ENCODE data around the gene CCNE1. TPM values are rescaled to one million over a fixed set of nuclear protein-coding genes. Genes with fewer than 3 reads are reported as not detected.

CCNE1 gene
- total and polyA plus RNA-seq, 9 of the 15 experiments (the other 6 are each of a cell fraction or from before 2014, with no cell fraction given): 6.2 to 41.0 (median 31.6) TPM

DNA sequence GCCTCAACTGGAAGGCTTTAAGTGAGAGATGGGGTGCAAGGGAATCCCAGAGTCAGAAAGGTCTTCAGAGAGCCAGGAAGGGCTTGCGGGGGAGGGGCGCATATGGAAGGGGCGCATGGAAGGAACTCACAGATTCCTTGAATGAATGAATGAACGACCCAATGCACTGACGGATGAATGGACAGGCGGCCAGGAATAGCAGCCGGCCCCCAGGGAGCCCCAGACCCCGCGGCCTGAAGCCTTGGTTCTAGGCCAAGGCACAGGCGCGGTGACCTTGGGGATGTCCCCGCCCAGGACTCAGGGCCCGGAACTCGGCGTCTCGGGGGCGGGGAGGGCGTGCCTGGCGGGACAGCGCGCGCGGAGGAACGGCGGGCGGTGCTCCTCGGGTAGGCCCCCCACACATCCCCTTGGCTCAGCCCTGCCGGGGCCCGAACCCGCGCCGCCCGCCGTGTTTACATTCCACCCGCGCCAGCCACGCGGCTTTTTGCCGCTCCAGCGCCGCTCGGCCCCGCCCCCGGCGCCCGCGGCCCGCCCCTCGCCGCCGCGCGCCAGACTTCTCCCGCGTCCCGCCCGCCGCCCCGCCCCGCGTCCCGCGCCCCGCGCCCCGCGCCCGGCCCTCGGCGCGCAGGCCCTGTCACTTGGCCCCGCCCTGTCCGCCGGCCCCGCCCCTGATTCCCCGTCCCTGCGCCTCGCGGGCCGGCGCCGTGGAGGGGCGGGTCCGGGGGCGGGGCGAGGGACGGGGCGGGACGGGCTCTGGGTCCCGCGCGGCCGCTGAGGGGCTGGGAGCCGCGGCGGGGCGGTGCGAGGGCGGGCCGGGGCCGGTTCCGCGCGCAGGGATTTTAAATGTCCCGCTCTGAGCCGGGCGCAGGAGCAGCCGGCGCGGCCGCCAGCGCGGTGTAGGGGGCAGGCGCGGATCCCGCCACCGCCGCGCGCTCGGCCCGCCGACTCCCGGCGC, at the start of gene CCNE1 (continued):
- TF ChIP-seq ZFP30 (CRISPR knock-in tag; IDR thresholded peaks at IDR 0.05; ENCODE audit: borderline replicate concordance) (no peak), FOXK2 (conservative IDR thresholded peaks at IDR 0.05 in 1 of 2, IDR thresholded peaks at IDR 0.05 in 1 of 2; ENCODE audit: low read depth in 2 of 2) (peak; percentile 70 to 83; a peak in 3 of 4 replicates), ZBTB40 (IDR thresholded peaks at IDR 0.05) (peak; percentile 53; the same call in 1 of the 2 replicates), ZBTB40 (CRISPR knock-in tag; IDR thresholded peaks at IDR 0.05) (no peak), CXXC5 (CRISPR knock-in tag; IDR thresholded peaks at IDR 0.05) (peak; percentile 87), ZFP36 (IDR thresholded peaks at IDR 0.05; ENCODE audit: low read depth, low read length, partially characterized antibody) (no peak), EWSR1 (IDR thresholded peaks at IDR 0.05; ENCODE audit: borderline replicate concordance, low read depth, partially characterized antibody) (no peak), ZSCAN29 (IDR thresholded peaks at IDR 0.05) (no peak), ZNF232 (CRISPR knock-in tag; IDR thresholded peaks at IDR 0.05) (no peak), NFXL1 (CRISPR knock-in tag; IDR thresholded peaks at IDR 0.05) (no peak), GATAD2A (IDR thresholded peaks at IDR 0.05) (no peak), ZNF445 (CRISPR knock-in tag; IDR thresholded peaks at IDR 0.05; ENCODE audit: low read depth) (no peak), CBX2 (IDR thresholded peaks at IDR 0.05; ENCODE audit: insufficient read depth, low read length, poor library complexity, severe bottlenecking) (no peak), ATF1 (CRISPR knock-in tag; IDR thresholded peaks at IDR 0.05) (no peak), ATF1 (tag; IDR thresholded peaks at IDR 0.05) (peak; percentile 54), ZKSCAN1 (IDR thresholded peaks at IDR 0.05; ENCODE audit: low read depth, low read length) (no peak)
- TF ChIP-seq, protein P1, sequence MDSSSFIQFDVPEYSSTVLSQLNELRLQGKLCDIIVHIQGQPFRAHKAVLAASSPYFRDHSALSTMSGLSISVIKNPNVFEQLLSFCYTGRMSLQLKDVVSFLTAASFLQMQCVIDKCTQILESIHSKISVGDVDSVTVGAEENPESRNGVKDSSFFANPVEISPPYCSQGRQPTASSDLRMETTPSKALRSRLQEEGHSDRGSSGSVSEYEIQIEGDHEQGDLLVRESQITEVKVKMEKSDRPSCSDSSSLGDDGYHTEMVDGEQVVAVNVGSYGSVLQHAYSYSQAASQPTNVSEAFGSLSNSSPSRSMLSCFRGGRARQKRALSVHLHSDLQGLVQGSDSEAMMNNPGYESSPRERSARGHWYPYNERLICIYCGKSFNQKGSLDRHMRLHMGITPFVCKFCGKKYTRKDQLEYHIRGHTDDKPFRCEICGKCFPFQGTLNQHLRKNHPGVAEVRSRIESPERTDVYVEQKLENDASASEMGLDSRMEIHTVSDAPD (CRISPR knock-in tag; IDR thresholded peaks at IDR 0.05): peak; percentile 8; the same call in 1 of the 2 replicates
